Prostate gland (tissue), 2 donors: ENCODE data around the gene PLTP.

Experiments
- CTCF ChIP-seq, 4 experiments: fragments of 200-600 bp in 2 of 4; fragments of 450-650 bp in 2 of 4; sonication (generic) in 2 of 4; IDR thresholded peaks; 1 replicate in 3 of 4; 2 replicates in 1 of 4; pipeline ENCODE4 v1.5.1; 2016 to 2019; ENCODE audit warnings: antibody characterized with exemption in 4 of 4, mild to moderate bottlenecking in 2 of 4, moderate library complexity in 2 of 4
- POLR2A ChIP-seq: fragments of 450-650 bp; IDR thresholded peaks from one replicate; pipeline ENCODE4 v1.6.1; 2016; ENCODE audit warnings: antibody characterized with exemption, mild to moderate bottlenecking
- POLR2AphosphoS5 ChIP-seq: sonication (generic); formaldehyde crosslinking; IDR thresholded peaks from one replicate; pipeline ENCODE4 v1.6.1; 2017; ENCODE audit warnings: antibody characterized with exemption

GRCh38 chr20:45888681-45889080, 23.3 kb downstream of the PLTP start:
- TF ChIP-seq CTCF (IDR thresholded peaks at IDR 0.05) (no peak), POLR2AphosphoS5 (no peak), POLR2A (no peak)
